Islet precursor cell (in vitro differentiated cells): ENCODE results near the gene TENM3.
A peak's percentile ranks its signal among the peaks of the same experiment; 100 is the strongest.
"Not testable (repeated sequence)": the region's sequence is repeated elsewhere in the genome, so short reads cannot be mapped to it uniquely, and the experiment has no call there.

ENCODE experiments used
- DNase-seq: peaks from one replicate; pipeline ENCODE4 v3.0.0-alpha.2; 2018

TENM3 gene

DNA sequence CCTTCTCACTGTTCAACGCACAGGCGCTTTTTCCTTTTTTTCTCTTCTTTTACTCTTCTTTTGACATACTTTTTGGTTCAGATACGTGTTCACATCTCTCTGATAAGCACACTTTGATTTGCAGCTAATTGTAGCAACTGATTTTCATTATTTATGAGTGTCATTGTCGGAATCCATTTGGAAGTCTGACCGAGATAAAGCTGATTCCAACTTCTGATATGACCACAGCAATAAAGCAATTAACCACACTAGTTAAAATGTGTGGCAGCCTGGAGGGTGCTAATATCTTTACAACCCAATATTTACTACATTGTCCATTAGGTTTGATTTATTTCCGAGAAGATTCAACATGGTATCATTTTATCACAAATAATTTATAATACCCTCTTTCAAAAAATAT, 101.8 kb downstream of the TENM3 start:
- no peak for DNase-seq

DNA sequence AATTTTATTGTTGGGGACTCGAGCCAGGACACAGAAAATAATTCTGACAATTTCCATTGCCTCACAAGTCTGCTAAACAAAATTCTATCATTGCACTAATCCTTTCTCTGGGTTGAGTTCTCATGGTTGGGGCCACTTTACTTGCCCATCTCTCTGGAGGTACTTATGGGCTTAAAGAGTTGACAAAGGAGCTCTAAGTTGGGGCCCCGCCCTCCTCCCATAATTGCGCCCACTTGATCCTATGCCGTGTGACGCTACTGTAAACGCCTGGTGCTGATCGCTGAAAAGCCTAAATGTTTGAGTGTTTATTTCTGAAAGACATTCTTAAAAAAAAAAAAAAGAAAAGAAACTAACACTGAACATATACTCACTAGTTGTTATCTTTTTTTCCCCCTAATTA, 103.0 kb downstream of the TENM3 start:
- no peak for DNase-seq

DNA sequence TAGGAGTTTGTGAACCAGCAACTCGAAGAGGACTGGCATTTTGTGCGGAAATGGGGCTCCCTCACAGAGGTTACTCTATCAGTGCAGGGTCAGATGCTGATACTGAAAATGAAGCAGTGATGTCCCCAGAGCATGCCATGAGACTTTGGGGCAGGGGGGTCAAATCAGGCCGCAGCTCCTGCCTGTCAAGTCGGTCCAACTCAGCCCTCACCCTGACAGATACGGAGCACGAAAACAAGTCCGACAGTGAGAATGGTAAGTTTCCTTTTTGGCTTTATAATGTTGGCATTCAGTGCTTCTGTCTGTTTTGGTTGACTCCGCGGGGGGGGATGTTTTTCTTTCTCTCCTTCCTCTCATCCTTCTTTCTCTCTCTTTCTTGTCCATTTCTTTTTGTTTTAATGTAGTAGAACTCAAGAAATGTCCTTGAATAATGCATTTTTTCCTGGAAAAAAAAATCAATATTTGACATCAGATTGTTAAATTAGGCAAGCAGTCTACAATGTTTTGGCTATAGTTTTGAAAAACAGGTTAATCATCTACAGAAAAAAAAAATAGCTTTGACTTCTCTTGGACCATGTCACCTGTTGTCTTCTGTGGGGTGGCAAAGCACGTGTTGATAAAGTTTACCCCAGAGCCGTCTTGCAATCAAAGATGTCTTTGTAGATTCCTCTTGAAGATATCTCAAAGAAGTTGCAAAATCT, 103.6 kb downstream of the TENM3 start:
- DNase-seq: no peak

- DNase-seq: no peak
These were observed 105.7 kb downstream of the TENM3 start for GRCh38 chr4:182348779-182349326.

GRCh38 chr4:182350041-182350440, 106.8 kb downstream of the TENM3 start:
- DNase-seq: no peak

GRCh38 chr4:182351485-182351884, 108.3 kb downstream of the TENM3 start:
- DNase-seq: no peak

- no peak for DNase-seq
These were observed 110.9 kb downstream of the TENM3 start for GRCh38 chr4:182354106-182354505.

DNA sequence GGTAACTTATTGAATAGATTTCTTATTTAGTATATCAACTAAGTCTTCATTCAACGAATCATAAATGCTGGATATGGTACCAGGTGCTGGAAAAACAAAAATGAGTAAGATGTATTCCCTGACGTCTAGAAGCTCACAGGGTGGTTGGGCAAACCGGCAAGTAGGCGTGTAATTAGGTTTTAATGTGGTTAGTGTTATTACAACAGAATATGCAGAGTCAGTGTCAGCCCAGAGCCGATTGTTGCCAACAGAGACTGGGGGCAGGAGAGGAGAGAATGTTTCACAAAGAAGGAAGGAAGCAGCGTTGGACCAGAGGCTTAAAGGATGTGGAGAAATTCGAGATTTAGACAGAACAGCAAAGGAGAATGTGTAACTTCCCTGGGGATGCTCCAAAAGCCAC, 111.7 kb downstream of the TENM3 start:
- no peak for DNase-seq

DNA sequence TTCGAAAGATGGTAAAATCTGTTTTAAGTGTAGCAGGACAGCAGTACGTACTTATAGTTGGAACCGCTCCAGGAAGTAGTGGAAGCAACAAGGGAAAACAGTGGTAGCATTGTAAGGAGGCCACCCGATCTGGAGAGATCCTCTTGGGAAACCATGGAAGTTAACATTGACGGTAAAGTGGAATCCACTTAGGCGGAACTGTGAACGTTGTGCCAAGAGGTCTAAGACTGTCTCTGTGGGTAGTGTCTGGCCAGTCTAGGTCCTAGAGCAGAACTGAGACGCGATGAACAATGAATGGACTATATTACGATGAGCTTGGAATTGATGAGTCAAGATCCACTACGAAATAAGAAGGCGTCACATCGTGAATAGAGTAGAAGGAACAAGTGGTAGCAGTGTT, 124.0 kb downstream of the TENM3 start:
- peak; percentile 60 for DNase-seq

DNA sequence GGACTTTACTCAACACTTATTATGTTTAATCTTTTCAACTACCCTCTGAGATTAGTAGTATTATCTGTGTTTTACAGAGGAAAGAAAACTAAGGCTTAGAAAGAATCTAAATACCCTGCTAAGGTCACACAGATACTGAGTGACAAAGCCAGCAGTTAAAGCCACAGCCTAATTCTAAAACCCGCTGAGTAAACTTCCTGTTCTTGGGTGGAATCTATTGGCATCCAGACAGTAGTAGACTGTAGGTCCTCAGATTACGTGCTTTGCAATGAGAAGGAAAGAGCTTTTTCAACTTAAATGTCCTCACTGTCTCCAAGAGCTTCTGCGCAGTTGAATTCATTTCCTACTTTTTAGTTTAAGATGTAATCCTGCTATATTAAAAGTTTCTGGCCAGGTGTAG, 126.0 kb downstream of the TENM3 start:
- DNase-seq: no peak

DNA sequence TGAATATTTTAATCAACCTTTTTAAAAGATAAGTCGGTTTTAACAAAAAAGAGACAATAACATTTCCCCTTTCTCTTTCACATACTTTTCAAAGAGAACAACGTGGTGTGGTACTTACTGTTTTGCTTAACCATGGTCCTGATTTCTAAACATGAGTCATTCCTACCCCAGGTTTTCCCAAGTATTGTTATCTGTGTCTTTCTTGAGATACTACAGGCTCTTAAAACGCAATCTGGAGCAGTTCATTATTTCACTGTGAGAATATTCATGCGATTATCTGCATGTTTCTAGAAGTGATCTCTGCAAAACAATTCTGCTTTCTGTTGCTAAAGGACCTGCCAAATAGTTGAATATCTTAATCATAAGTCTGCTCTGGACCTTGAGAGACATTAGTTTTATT, 127.3 kb downstream of the TENM3 start:
- DNase-seq: no peak

- no peak for DNase-seq
These were observed 137.6 kb downstream of the TENM3 start for GRCh38 chr4:182380771-182381181.

DNA sequence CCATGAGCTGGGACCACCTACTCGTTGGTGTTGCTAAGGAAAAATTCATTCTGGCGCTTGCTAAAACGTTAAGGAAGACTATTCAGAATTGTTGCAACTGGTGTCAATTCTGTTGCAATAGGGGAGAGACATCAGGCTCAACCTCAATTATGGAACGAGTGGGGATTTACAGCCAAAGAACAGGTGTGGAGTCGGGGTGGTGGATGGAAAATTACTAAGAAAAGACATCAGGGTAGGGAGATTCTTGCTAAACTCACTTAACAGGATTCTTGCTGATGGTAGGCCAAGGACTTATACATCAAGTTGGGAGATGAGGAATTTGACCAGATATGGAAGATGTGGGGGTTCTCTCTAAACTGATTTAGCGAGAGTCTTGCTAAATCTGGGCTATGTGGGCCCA, 139.7 kb downstream of the TENM3 start:
- no peak for DNase-seq

- no peak for DNase-seq
These were observed 141.5 kb downstream of the TENM3 start for GRCh38 chr4:182384631-182385091.

DNA sequence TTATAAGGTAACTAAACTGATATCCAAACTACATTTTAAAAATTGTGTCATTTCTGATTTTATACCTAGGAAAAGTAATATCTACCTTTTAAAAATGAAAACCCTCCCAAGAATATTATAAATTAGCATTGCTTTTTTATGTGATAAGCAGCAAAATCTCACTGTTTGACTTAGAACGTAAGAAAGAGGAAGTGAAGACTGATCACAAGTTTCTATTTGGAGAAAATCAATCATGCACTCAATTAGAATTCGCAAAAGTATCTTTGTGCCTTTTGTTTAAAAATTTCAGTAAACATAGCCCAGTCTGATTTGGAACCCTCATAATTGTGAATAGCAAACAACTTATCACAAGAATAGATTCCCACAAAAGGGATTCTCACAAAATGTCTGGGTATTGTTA, 142.7 kb downstream of the TENM3 start:
- DNase-seq: no peak

GRCh38 chr4:182386576-182386975, 143.4 kb downstream of the TENM3 start:
- DNase-seq: not testable (repeated sequence)

GRCh38 chr4:182391111-182391684, 148.0 kb downstream of the TENM3 start:
- no peak for DNase-seq

GRCh38 chr4:182394181-182394580, 151.0 kb downstream of the TENM3 start:
- DNase-seq: no peak

- DNase-seq: no peak
These were observed 156.9 kb downstream of the TENM3 start for GRCh38 chr4:182400081-182400480.

DNA sequence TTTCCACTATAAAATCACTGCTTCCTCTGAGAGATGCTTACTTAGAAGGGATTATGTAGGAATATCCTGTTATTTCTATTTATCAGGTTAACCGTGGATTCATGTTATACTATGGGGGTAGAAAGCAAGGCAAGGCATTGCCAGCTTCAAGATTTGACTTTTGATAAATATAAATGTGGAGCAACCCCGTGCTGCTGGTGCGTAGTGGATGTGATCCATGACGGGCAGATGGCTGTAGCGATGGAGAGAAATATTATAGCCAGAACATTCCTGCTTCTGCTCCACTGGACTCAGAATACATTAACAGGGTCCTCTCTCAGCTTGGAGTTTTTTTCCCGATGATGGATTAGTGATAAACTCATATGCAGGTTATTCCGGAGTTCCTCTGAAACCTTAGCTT, 157.6 kb downstream of the TENM3 start:
- DNase-seq: no peak

DNA sequence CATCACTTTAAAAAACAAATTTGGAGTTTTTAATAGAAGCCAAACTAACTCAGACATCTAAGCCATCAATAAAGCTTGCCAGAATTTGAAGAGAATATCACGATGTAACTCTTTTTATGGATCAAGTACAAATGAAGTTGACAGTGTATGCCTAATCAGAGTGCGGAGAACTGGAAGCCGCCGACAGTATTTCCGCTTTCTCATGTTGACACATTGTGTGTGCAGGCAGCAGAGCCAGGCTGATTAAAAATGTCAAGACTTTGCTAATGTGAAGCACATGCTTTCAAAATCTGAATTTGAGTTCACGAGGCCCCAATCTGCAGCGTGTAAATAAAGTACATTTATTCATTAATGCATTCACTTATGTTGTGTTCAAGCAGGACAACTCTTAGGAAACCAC, 161.2 kb downstream of the TENM3 start:
- no peak for DNase-seq

GRCh38 chr4:182405087-182405486, 161.9 kb downstream of the TENM3 start:
- no peak for DNase-seq

DNA sequence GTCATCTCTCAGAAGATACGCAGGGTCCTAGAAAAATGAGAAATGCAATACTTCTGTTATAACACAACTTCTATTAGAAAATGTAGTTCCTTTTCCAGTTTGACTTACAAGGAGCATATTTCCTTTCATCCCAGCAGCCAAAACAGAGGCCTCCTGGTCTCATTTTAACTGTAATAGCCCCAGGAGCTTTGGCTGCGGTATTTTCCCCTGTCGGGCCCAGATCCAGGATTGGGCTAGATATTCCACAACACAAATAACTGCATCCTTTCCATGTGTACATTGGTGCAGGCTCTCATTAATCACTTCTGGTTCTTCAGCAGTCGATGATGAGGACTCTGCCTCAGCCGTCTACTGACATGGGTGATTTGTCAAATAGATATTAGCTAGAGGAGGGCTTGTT, 166.1 kb downstream of the TENM3 start:
- DNase-seq: no peak

GRCh38 chr4:182411391-182411790, 168.2 kb downstream of the TENM3 start:
- no peak for DNase-seq

DNA sequence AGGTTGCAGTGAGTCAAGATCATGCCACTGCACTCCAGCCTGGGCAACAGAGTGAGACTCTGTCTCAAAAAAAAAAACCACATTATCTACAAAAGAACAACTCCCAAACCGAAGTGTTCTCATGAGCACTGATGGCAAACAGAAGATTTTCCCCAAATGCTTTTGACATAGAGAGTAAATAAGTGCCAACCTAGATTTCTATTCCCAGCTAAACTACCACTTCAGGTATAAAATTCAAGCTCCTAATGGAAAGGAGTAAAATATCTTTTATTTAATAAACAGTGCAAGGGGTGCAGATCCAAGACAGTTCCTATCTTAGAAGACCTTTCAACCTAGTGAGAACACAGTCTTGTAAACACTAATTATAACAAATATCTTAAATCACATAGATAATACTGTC, 170.3 kb downstream of the TENM3 start:
- DNase-seq: no peak
